GM12892 (cell line): ENCODE data around the gene HOXC10.

Source experiments
- POLR2A ChIP-seq: IDR thresholded peaks from 2 replicates; pipeline ENCODE4 v1.6.1; 2011; ENCODE audit warnings: low read depth, low read length, control low read depth
- POLR2AphosphoS5 ChIP-seq: IDR thresholded peaks from 2 replicates; pipeline ENCODE4 v1.6.1; 2011; ENCODE audit warnings: low read depth, low read length, control low read depth

- TF ChIP-seq POLR2AphosphoS5 (no peak), POLR2A (no peak)
Observed at GRCh38 chr12:54014377-54015017, 29.6 kb downstream of the HOXC10 start.
